Stimulated activated CD4-positive, alpha-beta T cell treated with anti-CD3 and anti-CD28 coated beads, Interleukin-12 subunit alpha, Interleukin-12 subunit beta, amount 100 ng/mL, for 4 hours (primary cell): Measurements from ENCODE around the gene SRRM1.
A peak's percentile ranks its signal among the peaks of the same experiment; 100 is the strongest.
"Not testable (repeated sequence)": the region's sequence is repeated elsewhere in the genome, so short reads cannot be mapped to it uniquely, and the experiment has no call there.

ENCODE experiments used
- DNase-seq: peaks from one replicate; pipeline ENCODE4 v3.0.0-alpha.2; 2020

SRRM1 gene

DNA sequence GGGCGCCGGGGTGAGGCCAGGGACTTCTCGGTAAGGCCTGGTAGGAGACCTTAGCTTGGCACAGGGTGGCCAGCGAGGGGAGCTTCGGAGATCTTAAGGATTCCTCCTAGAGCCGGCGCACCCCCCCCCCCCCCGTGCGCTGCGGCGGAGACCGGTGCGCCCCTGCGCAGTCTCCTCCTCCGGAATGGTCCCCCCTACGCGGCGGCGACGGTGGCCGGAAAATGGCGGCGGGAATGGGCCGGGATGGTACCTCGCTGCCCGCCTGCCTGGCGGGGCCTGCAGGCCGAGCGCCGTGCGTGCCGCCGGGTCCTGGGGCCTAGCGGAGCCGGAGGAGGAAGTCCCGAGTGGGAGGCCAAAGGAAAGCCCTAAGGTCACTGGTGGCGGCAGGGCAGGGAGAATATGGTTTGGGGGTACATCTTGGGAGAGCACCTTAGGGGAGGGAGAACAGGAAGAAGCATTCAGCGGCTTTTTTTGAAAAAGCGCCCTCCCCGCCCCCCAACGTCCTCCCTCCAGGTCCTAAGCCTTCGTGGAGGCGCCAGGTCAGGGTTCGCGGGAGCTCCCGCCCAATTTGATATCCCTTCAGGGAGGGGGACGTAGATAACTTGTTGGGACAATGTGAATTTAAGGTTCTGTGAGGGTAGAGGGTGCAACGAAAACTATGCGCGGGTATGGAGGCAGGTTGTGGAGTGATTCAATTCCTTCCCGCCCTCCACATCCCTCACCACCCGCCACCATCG is 429 bp downstream of the SRRM1 start:
- no peak for DNase-seq

DNA sequence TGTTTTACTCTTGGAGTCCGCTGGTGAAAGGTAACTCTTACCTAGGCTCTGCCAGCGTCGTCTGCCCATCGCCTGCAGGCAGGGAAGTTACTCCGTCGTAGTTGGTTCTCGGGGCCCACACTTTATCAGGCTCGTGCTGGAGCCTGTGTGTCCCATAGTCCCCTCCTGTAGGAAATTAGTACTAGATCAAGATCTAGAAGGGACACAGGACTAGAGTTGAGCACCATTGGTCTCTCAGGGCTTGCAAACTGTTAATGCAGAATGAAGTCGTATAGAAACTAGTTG is 940 bp downstream of the SRRM1 start:
- DNase-seq = no peak

DNA sequence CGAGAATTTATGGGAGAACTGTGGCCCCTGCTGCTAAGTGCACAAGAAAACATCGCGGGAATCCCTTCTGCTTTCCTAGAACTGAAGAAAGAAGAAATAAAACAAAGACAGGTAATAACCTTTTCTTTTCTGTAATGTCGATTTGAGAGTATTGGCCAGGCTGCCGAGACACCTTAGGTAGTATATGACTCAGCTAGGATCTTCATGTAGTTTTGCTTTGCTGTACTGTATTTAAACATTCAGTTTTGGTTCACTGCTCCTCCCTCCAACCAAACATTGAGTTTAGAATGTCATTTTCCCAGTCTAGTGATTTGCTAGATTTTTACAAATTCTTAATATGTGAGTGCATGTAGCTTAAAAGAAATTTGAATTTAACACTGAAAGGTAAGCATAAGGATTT is 5.8 kb downstream of the SRRM1 start:
- DNase-seq = no peak

DNA sequence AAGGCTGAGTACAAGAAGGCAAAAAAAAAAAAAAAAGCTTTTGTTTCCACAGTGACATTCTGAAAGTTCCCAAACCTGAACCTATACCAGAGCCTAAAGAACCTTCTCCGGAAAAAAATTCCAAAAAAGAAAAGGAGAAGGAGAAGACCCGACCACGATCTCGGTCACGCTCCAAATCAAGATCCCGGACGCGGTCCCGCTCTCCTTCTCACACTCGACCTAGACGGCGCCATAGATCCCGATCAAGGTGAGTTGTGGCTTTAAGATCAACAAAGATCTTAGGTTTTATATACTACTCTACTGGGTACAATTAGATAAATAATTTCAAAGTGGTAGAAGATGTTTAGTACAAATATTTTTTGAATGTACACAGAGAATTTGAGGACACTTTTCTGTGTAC is 9.3 kb downstream of the SRRM1 start:
- no peak for DNase-seq

DNA sequence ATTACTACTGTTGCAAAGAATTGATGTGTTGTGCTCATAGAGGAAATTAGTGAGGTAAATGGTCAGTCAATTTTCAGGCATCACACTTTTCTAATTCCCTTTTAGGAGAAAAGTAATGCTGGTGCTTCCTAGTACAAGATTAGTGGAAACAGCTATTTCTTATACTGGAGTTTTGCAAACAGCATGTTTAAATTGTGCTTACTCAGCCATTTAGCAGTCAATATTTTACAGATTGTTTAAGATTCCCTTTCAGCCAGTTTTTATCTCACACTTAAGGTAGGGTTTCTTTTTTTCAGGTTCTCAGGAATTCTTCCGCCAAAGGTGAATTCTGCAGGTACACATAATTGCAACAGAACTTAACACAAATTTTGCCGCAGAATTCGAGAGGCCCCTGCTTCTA is 10.9 kb downstream of the SRRM1 start:
- no peak for DNase-seq

DNA sequence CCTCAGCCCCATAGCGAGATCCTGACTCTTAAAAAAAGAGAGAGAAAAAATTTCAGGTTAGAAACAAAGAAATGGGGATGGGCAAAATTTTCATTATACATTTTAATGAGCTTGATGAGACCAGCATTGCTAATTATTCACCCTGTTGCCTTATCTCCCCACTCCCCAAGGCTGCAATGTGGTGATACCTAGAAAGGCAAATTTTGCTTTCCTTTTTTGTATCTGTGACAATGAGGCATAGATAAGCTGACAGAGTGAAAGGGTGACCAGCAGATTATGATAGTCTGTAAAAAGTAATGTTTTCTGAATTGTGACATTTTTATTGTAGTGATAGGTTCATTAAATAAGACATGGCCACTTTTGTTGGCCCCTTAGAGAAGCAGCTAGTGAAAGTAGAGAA is 12.9 kb downstream of the SRRM1 start:
- no peak for DNase-seq

DNA sequence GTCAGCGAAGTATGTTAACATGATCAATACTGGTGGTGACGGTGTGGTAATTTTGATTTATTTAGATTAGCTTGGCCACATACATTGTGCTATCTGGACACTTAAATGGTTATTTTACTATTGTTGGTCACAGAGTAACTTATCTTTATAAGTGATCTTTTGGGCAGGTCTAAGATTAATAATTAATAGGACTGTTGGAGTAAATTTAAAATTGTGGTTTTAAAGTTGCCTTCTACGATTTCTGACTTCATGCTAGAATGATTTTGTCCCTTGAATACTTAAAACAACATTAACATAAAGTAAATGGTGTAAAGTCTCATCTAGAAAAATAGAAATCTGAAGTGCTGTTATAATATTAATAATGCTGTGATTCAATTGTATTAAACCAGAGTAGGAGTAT is 14.7 kb downstream of the SRRM1 start:
- no peak for DNase-seq

DNA sequence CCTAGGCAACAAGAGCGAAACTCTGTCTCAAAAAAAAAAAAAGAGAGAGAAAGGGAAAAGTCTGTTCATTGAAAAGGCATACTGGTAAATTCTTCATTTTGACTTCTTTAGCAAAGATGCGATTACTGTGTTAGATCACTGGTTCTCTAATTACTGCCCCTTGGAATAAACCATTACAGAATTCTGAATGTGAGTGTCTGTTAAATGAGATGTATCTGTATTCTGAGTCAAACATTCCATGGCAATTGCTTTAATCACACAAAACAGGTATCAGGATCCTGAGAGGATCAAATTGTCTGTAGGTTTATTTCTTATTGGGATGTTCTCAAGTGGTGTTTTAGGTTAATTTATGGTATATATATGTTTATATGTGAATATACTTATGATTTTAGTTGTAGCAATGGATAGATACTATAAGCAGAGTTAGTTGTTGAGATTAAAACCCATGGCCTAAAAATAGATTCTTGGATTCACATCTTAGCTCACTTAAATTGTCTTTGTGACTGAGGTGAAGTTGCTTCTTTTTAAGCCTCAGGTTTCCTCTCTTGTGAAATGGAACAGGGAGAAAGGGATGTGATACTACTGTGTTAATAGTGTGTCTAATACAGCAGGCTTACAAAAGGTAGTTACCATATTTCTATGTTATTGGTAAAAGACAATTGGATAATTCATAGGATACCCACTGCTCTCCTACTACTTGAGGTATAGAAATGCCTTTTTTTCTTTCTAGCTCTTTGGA is 16.2 kb downstream of the SRRM1 start:
- no peak for DNase-seq

DNA sequence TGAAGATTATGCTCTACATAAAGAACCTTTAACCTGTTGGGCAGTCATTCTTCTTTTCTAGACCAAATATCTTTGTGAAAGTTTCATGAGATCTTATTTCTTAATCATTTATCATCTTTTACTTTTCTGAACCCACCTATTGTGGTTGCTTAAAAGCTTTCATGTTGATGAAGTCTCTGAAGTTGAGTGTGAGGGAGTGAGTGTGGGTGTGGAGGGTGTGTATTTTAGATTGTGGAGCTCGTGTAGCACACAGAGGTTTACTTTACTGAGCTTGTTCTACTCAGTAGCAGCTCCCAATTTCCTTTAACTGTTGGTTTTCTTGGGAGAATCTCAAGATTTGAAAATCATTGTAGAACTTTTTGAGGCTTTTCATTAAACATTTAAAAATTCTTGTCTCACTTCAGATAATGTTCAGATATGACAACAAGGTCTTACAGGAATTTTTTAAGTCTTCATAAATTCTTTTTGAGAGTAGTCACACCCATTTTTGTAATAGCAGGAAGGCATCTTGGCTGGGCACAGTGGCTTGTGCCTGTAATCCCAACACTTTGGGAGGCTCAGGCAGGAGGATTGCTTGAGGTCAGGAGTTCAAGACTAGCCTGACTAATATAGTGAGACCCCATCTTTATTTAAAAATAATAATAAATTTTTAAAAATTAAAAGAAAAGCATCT is 17.0 kb downstream of the SRRM1 start:
- DNase-seq = no peak

DNA sequence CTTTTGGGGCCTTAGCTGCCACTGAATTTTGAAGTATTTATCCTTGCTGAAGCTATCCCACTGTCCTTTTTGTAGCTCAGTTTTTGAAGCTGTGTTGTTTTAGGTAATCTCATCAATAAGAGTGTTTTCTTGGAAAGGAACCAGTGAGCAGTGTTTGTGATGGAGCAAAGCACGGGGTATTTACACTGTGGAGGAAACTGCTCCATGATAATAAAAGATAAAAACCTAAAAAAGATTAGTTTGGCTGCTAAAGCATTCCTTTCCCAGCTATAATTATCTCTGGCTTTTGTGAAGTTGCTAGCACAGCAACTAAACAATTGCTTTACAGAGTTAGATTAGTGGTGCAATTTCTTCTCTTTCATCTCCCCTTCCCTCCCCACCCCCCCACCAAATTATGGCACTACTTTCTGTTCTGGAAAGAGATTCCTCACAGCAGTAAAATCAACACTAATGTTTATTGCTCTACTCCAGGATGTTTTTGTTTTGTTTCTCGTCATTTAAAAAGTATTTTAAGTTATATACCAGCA is 21.5 kb downstream of the SRRM1 start:
- DNase-seq = no peak

DNA sequence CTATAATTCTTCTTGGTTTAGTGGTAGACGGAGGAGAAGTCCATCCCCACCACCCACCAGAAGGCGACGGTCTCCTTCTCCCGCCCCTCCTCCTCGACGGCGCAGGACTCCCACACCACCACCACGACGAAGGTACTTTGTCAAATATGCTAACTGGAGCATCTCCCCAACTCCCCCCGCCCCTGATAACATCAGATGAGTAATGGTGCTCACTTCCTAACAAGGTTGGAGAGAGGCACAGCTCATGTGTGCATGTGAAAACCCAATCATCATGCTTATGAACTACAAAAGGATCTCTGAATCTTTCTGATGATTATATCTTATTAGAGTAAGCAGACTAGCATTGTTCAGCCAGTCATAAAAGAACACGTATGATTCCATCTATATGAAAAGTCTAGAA is 23.7 kb downstream of the SRRM1 start:
- no peak for DNase-seq

DNA sequence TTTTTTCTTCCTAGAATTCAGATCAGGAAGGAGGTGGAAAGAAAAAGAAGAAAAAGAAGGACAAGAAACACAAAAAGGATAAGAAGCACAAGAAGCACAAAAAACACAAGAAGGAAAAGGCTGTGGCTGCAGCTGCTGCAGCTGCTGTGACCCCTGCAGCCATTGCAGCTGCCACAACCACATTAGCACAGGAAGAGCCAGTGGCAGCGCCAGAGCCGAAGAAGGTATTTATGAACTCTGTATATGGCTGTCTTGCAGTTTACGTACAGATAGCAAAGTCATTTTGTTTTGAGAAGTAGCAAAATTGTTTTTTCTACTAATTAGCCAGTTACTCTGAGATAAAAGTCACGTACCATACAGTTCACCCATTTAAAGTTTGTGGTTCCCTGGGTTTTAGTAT is 28.3 kb downstream of the SRRM1 start:
- not testable (repeated sequence) for DNase-seq

DNA sequence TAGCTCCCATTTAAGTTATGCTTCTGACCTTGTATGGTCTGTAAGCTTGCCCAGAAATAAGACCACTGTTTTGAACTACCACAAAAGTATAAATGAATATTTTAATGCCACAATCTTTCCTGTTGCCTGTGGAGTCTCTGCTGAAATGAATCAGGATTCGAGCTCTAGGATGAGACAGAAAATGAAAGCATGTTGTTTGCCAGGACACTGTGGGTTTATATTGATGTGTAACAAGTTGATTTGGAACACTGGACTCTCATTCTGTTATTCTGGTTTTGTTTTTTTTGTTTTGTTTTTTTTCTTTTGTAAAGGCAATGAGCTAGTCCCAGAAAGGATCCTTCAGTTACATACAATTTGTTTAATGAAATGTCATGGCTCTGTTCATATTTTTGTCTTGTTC is 29.6 kb downstream of the SRRM1 start:
- DNase-seq = not testable (repeated sequence)

DNA sequence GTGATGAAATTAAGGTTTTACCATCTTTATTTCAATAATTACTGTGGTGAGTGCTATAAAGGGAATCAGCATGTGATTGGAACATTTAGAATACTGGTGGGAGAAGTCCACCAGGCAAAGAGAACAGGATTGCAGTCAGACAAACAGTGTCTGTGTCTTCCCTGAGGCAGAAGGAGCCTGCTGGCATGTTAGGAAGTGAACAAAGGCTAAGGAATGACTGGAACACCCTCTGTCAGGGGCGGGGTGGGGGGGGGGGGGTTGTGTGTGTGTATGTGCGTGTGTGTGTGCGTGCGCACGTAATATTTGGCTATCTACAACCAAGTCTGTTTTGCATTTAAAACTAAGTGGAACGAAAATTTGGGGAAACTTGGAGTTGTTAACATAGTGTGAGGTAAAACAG is 30.2 kb downstream of the SRRM1 start:
- no peak for DNase-seq

DNA sequence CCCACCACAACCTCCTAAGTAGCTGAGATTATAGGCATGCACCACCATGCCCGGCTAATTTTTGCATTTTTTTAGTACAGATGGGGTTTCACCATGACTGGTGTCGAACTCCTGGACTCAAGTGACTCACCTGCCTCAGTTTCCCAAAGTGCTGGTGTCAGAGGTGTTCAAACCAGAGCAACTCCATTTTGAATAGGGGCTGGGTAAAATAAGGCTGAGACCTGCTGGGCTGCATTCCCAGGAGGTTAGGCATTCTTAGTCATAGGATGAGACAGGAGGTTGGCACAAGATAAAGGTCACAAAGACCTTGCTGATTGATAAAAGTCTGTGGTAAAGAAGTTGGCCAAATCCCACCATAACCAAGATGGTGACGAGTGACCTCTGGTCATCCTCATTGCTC is 35.3 kb downstream of the SRRM1 start:
- not testable (repeated sequence) for DNase-seq

DNA sequence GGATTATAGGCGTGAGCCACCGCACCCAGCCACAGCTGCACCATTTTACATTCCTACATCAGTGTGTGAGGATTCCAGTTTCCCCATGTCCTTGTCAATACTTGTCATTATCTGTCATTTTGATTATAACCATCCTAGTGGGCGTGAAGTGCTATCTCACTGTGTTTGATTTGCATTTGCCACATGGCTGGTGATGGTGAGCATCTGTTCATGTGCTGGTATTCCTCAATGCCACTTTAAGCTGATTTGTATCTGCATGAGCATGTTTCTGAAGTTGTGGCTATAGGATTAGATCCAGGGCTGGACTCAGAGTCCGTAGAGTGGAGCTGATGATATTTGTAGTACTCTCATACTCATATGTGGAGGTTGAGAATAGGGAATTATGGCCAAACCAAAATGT is 36.6 kb downstream of the SRRM1 start:
- DNase-seq = no peak

DNA sequence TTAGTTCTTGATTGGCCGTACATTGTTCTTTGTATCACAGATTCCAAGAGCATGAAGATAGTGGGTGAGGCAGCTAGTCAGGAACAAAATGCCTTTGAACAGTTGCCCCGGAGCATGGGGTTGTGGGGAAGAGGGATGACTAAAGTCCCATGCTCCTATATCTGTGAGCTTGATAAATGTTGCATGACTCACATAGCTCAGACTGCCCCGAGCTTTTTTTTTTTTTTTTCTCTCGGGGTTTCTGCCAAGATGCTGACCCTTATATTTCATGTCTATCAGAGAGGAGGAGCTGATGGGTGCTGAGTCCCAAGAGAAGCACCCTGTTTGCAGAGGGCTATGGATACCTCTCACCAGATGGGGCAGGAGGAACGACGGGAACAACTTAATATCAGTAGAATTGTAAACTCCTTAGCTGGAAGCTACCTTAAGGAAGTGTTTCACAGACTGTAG is 40.6 kb downstream of the SRRM1 start:
- no peak for DNase-seq

DNA sequence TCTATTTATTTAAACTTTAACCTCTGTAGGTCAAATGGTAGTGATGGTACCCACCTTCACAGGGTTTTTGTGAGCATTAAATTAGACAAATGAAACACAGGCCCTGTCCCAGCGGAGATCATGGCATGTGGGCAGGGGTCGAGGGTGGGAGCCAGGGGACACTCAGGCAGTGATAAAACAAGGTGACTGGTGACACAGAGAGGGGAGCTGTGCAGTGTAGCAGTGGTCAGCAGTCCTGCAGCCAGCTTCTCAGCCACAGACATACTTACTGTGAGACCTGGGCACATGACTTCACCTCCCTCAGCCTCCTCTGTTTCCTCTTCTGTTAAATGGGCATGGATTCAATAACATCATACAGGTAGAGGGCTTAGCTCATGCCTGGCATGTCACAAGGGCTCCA is 44.9 kb downstream of the SRRM1 start:
- no peak for DNase-seq

DNA sequence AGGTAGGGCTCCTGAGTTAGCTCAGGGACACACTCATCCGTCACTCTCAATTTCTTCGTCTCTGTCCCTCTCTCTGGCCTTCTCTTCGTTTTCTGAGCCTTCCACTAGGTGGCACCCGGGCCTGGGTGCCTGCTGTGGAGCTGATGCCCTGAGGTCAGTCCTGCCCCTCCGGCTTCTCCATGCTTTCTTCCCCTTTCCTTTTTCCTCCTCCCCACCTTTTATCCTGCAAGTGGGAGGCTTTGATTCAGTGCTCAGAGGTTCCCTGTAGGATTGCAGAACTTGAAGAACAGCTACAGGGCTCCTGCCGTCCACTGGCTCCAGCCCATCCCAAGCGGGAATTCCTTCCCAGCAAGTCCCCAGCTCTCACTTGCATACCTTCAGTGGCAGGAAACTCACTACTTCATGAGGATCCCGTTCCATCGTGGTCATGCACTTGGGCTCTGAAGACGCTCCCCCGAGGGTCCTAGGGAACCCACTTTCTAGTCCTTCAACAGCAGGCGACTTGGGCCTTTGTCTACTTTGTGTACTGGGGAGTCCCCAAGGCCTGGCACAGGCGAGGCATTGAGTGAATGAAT is 45.6 kb downstream of the SRRM1 start:
- peak; percentile 55 for DNase-seq

DNA sequence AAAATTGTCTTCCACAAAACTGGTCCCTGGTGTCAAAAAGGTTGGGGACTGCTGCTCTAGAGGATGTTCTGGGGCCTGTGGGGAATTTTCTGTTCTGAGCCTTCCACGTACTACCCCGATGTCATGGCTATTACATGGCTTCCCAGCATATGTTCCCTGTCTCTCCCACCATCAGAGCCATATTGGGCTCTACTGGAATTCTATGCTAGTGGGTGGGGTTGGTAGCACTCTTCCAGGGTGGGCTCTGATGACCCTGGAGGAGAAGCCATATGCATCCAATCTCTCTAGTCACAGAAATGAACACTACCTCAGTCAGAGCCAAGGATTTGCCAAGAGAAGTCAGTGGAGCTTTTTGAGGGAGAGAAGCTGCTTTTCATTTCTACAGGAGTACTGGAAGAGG is 47.9 kb downstream of the SRRM1 start:
- DNase-seq = no peak

DNA sequence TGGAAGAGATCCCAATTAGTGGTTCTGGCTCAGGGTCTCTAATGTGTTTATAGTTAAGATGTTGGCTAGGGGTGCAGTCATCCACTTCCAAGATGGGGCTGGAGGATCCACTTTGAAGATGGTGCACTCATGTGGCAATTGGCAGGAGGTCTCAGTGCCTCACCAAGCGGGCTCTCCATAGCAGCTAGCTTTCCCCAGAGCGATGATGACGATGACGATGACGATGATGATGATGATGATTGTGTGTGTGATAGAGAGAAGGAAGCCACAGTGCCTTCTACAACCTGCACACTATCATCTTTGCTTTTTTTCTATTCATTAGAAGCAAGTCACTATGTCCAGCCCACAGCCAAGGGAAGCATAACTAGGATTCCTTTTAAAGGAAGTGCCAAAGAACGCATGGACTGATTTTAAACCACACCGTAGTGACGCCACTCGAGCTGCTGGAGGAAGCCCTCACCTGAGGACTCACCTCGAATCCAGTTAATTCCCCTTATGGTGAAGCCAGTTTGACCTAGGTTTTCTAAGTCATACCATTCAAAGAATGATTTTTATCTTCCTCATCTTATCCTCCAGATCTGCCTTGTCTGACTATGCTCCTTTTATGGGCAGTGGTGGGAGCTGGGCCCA is 49.4 kb downstream of the SRRM1 start:
- DNase-seq = no peak

DNA sequence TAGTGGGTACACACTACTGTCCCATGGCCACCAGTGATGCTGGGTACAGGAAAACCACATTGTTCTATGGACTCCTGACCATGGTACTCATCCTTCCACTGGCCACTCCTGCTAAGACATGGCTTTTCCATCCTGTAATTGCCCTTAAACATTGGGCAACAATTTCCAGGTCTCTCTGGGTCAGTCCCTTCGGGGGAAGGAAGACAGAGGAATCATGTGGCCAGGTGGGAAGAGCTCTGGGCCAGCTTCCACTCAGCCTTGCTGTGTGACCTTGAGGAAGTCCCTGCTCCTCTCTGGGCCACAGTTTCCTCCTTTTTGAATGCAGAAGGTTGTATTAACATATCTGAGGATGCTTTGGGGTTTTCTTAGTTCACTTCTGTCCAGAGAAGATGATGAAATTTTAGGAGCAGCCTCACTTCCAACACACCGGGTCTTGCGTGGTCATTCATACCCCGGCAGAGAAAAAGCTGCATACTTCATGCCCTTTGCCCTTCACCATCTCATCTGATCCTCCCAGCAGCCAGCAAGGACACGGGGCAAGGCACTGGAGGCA is 50.8 kb downstream of the SRRM1 start:
- no peak for DNase-seq

DNA sequence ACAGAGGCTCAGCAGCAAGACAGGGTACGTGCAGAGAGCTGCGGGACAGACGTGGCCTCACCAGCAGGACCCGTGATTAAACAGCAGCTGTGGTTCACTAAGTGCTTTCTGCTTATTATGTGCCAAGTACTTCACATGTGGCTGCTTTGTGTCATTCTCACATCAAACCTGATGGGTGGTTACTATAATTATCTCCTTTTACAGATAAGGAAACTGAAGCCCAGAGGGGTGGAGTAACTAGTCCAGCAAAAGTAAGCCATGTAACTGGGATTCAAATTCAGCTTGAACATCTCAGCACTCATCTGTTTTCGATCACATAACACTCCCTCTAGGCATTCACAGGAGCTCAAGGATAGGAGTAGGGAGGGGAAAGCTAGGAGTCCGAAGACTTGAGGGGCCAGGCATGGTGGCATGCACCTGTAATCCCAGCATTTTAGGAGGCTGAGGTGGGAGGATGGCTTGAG is 51.3 kb downstream of the SRRM1 start:
- no peak for DNase-seq
